GM23338 (cell line): ENCODE measurements around the gene CFP. TPM values are rescaled to one million over a fixed set of nuclear protein-coding genes. Genes with fewer than 3 reads are reported as not detected.

Source experiments
- ATAC-seq: fragments of 200-7000 bp; cut with Tn5 transposase; 3 replicates; pipeline ENCODE4 v1.9.1; 2020
- DNase-seq: peaks from one replicate; pipeline ENCODE4 v3.0.0-alpha.2; 2015; ENCODE audit warnings: low spot score
- H2AFZ ChIP-seq: fragments of 200-600 bp; sonication (generic); 2 replicates; pipeline ENCODE4 v1.8.0; 2016; ENCODE audit warnings: antibody characterized with exemption, mild to moderate bottlenecking, moderate library complexity
- H3F3A ChIP-seq: fragments of 200-600 bp; sonication (generic); replicated peaks from 2 replicates; pipeline ENCODE4 v1.8.0; 2017; ENCODE audit warnings: antibody characterized with exemption, mixed run types, low read depth
- H3K27ac ChIP-seq: fragments of 200-600 bp; sonication (generic); 2 replicates; pipeline ENCODE4 v1.6.1; 2016; ENCODE audit warnings: low read depth
- H3K27me3 ChIP-seq: fragments of 200-600 bp; sonication (generic); 2 replicates; pipeline ENCODE4 v1.8.0; 2016; ENCODE audit warnings: mild to moderate bottlenecking, mixed run types, moderate library complexity; ENCODE audit not compliant: insufficient read depth
- H3K36me3 ChIP-seq: fragments of 200-600 bp; sonication (generic); 2 replicates; pipeline ENCODE4 v1.8.0; 2016; ENCODE audit warnings: mild to moderate bottlenecking; ENCODE audit not compliant: insufficient read depth
- H3K4me1 ChIP-seq: fragments of 200-600 bp; sonication (generic); 2 replicates; pipeline ENCODE4 v1.8.0; 2016; ENCODE audit warnings: mild to moderate bottlenecking, moderate library complexity; ENCODE audit not compliant: insufficient read depth
- H3K4me2 ChIP-seq: fragments of 200-600 bp; sonication (generic); 2 replicates; pipeline ENCODE4 v1.7.1; 2017; ENCODE audit warnings: mixed run types
- H3K4me3 ChIP-seq: fragments of 200-600 bp; sonication (generic); 2 replicates; pipeline ENCODE4 v1.6.1; 2016; ENCODE audit warnings: mixed run types
- H3K79me2 ChIP-seq: fragments of 200-600 bp; sonication (generic); replicated peaks from 2 replicates; pipeline ENCODE4 v1.8.0; 2017; ENCODE audit warnings: mild to moderate bottlenecking; ENCODE audit not compliant: insufficient read depth
- H3K9me2 ChIP-seq: fragments of 200-600 bp; sonication (generic); 2 replicates; pipeline ENCODE4 v1.8.0; 2017; ENCODE audit not compliant: insufficient read depth
- H4K20me1 ChIP-seq: fragments of 200-600 bp; sonication (generic); replicated peaks from 2 replicates; pipeline ENCODE4 v1.8.0; 2017; ENCODE audit warnings: mild to moderate bottlenecking; ENCODE audit not compliant: insufficient read depth
- H3K27ac Mint-ChIP-seq: 2 replicates; pipeline ENCODE4 v1.8.0; 2020; ENCODE audit warnings: inconsistent platforms, mild to moderate bottlenecking, moderate library complexity, mixed read lengths
- H3K27me3 Mint-ChIP-seq: 3 replicates; pipeline ENCODE4 v1.8.0; 2022; ENCODE audit warnings: low read depth, mild to moderate bottlenecking, moderate library complexity, mixed read lengths, inconsistent platforms; ENCODE audit not compliant: insufficient read depth, poor library complexity
- H3K36me3 Mint-ChIP-seq: 3 replicates; pipeline ENCODE4 v1.8.0; 2021; ENCODE audit warnings: low read depth, mild to moderate bottlenecking, inconsistent platforms, moderate library complexity, mixed read lengths
- H3K4me1 Mint-ChIP-seq: 3 replicates; pipeline ENCODE4 v1.8.0; 2020; ENCODE audit warnings: mild to moderate bottlenecking, inconsistent platforms, mixed read lengths
- H3K4me3 Mint-ChIP-seq: 3 replicates; pipeline ENCODE4 v1.8.0; 2021; ENCODE audit warnings: moderate library complexity, mild to moderate bottlenecking, inconsistent platforms, mixed read lengths
- H3K9me3 Mint-ChIP-seq: 3 replicates; pipeline ENCODE4 v1.8.0; 2020; ENCODE audit warnings: moderate library complexity, mild to moderate bottlenecking, inconsistent platforms, mixed read lengths
- CREB1 ChIP-seq: fragments of 250-450 bp; sonication (Bioruptor Pico); IDR thresholded peaks from 2 replicates; pipeline ENCODE4 v1.5.0; 2020; ENCODE audit warnings: low read depth, mild to moderate bottlenecking, moderate library complexity
- CTCF ChIP-seq, 2 experiments: fragments of 200-600 bp in 1 of 2; sonication (generic) in 1 of 2; conservative IDR thresholded peaks; 2 replicates each; pipeline versions ENCODE4 v1.5.1 to v1.6.1; 2016 to 2017; ENCODE audit warnings: antibody characterized with exemption in 2 of 2, low read depth in 2 of 2, mild to moderate bottlenecking in 2 of 2, moderate library complexity in 1 of 2
- ETS1 ChIP-seq: IDR thresholded peaks from 2 replicates; pipeline ENCODE4 v1.6.1; 2016; ENCODE audit warnings: antibody characterized with exemption
- EZH2 ChIP-seq: fragments of 200-600 bp; sonication (generic); IDR thresholded peaks from one replicate; pipeline ENCODE4 v1.8.0; 2017; ENCODE audit warnings: antibody characterized with exemption, mild to moderate bottlenecking, low read depth; ENCODE audit not compliant: unreplicated experiment
- EZH2phosphoT487 ChIP-seq: fragments of 200-600 bp; sonication (generic); IDR thresholded peaks from one replicate; pipeline ENCODE4 v1.8.1; 2018; ENCODE audit warnings: antibody characterized with exemption; ENCODE audit not compliant: unreplicated experiment
- JUNB ChIP-seq: IDR thresholded peaks from one replicate; pipeline ENCODE4 v1.6.1; 2016; ENCODE audit warnings: antibody characterized with exemption; ENCODE audit not compliant: unreplicated experiment
- NANOG ChIP-seq: IDR thresholded peaks from 2 replicates; pipeline ENCODE4 v1.6.1; 2016; ENCODE audit warnings: antibody characterized with exemption, borderline replicate concordance
- POLR2AphosphoS5 ChIP-seq: IDR thresholded peaks from 2 replicates; pipeline ENCODE4 v1.6.1; 2016; ENCODE audit warnings: antibody characterized with exemption, low read depth
- REST ChIP-seq: IDR thresholded peaks from one replicate; pipeline ENCODE4 v1.6.1; 2018; ENCODE audit warnings: antibody characterized with exemption; ENCODE audit not compliant: unreplicated experiment
- STAT1 ChIP-seq: IDR thresholded peaks from one replicate; pipeline ENCODE4 v1.6.1; 2016; ENCODE audit warnings: antibody characterized with exemption; ENCODE audit not compliant: unreplicated experiment
- ZNF114 ChIP-seq: fragments of 250-450 bp; sonication (Bioruptor Pico); IDR thresholded peaks from 2 replicates; pipeline ENCODE4 v1.5.0; 2020; ENCODE audit warnings: mild to moderate bottlenecking, moderate library complexity
- ZNF331 ChIP-seq: fragments of 250-450 bp; sonication (Bioruptor Pico); IDR thresholded peaks from 2 replicates; pipeline ENCODE4 v1.5.0; 2020; ENCODE audit warnings: low read depth, mild to moderate bottlenecking, moderate library complexity
- ZNF462 ChIP-seq: fragments of 250-450 bp; sonication (Bioruptor Pico); IDR thresholded peaks from 2 replicates; pipeline ENCODE4 v1.5.0; 2020; ENCODE audit warnings: mild to moderate bottlenecking, moderate library complexity
- polyA plus RNA-seq: library from polyadenylated mRNA; unstranded; fragments of >200 nt; fragmentation: Nextera tagmentation; extraction: Ambion mirVana; gene quantifications from 2 replicates; pipeline ENCODE4 v1.2.1, GENCODE V29; 2016
- total RNA-seq: library from RNA; depleted of rRNA; stranded (reverse); fragments of >200 nt; shearing (Covaris generic); gene quantifications from 2 replicates; pipeline ENCODE4 v1.2.3, GENCODE V29; 2014

Gene CFP
- total and polyA plus RNA-seq, 2 experiments from 2014 or later = 2.1 to 2.2 TPM

DNA sequence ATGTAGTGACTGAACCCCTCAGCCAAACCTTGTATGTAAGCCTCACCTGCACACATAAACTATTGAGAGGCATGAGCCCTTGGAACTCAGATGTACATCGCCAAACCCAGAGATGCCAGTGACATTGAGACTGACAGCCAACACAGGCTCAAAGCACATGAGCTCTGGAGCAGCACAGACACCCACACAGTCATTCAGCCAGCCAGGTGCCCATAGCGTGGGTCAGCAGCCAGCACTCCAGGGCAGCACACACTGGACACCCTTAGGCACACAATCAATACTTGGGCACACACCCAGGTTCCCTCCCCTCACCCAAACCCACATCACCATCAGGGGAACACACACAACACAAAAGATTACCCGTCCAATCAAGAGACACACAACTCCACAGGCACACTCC is 51.8 kb downstream of the CFP start:
- H3F3A ChIP-seq = no peaks in the 10 kb centered on the region
- H3K4me1 Mint-ChIP-seq = peaks cover 36% of the 10 kb centered on the region
- DNase-seq = no peak
- H2AFZ ChIP-seq = no peak overlapping the region
- H3K9me3 Mint-ChIP-seq = no peaks in the 10 kb centered on the region
- no peak for ATAC-seq
- no peak for TF ChIP-seq EZH2
- no peak for TF ChIP-seq ZNF462 (CRISPR knock-in tag)
- TF ChIP-seq CTCF (conservative IDR thresholded peaks at IDR 0.05; ENCODE audit: low read depth in 2 of 2) = no peak
- no peak for TF ChIP-seq ZNF114 (CRISPR knock-in tag)
- TF ChIP-seq ETS1 = no peak
- TF ChIP-seq NANOG = no peak
- no peak for TF ChIP-seq ZNF331
- TF ChIP-seq STAT1 = no peak
- TF ChIP-seq JUNB = no peak
- TF ChIP-seq EZH2phosphoT487 = no peak
- TF ChIP-seq REST = no peak
- TF ChIP-seq CREB1 (CRISPR knock-in tag) = no peak
- TF ChIP-seq POLR2AphosphoS5 = no peak
- H4K20me1 ChIP-seq = no peaks in the 10 kb centered on the region
- no peak overlapping the region for H3K27ac Mint-ChIP-seq
- no peak overlapping the region for H3K4me3 Mint-ChIP-seq
- no peaks in the 10 kb centered on the region for H3K79me2 ChIP-seq
- H3K27ac ChIP-seq = no peak overlapping the region
- H3K9me2 ChIP-seq = no peaks in the 10 kb centered on the region
- no peaks in the 10 kb centered on the region for H3K27me3 ChIP-seq
- H3K4me1 ChIP-seq = peaks cover 9% of the 10 kb centered on the region; the same call in 1 of the 2 replicates
- no peak overlapping the region for H3K4me3 ChIP-seq
- H3K36me3 ChIP-seq = no peaks in the 10 kb centered on the region
- peaks cover 15% of the 10 kb centered on the region for H3K27me3 Mint-ChIP-seq
- peaks cover 3% of the 10 kb centered on the region; the same call in 1 of the 3 replicates for H3K36me3 Mint-ChIP-seq
- H3K4me2 ChIP-seq = no peak overlapping the region
